ENCODE data around the gene FAM47E. TPM values are rescaled to one million over a fixed set of nuclear protein-coding genes. Genes with fewer than 3 reads are reported as not detected.

FAM47E gene
- total RNA-seq, 1 experiment from 2014 or later = 0.72 TPM

DNA sequence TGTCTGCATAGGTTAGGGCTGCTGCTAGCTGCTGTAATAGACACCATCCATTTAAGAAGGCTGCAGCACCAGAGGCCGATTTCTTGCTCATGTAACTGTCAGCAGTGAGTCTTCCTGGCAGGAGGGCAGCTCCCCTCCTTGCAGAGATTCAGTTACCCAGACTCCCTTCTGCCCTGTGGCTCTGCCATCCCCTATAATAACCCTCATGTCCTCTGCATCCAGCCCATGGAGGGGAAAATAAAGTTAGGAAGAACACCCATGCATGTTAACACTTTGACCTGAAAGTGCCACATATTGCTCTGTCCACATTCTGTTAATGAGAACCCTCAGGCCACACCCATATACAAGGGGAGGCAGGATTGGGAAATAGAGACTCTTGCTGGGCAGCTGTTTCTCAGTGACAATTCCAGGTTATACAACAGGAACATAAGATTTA is 60.4 kb downstream of the FAM47E start:
- H3K27ac ChIP-seq (ENCODE audit: low read length) = no peak overlapping the region
- H3K36me3 ChIP-seq (ENCODE audit: control insufficient read depth, insufficient read depth, low read length) = no peaks in the 10 kb centered on the region; the same call in 1 of the 2 replicates
- DNase-seq (ENCODE audit: low read depth, low spot score) (no peak), ATAC-seq (peak; percentile 52; the same call in 1 of the 2 replicates)
- ChIA-PET POLR2A (no interaction called here), CTCF (no interaction called here)
- TF ChIP-seq, protein P1, sequence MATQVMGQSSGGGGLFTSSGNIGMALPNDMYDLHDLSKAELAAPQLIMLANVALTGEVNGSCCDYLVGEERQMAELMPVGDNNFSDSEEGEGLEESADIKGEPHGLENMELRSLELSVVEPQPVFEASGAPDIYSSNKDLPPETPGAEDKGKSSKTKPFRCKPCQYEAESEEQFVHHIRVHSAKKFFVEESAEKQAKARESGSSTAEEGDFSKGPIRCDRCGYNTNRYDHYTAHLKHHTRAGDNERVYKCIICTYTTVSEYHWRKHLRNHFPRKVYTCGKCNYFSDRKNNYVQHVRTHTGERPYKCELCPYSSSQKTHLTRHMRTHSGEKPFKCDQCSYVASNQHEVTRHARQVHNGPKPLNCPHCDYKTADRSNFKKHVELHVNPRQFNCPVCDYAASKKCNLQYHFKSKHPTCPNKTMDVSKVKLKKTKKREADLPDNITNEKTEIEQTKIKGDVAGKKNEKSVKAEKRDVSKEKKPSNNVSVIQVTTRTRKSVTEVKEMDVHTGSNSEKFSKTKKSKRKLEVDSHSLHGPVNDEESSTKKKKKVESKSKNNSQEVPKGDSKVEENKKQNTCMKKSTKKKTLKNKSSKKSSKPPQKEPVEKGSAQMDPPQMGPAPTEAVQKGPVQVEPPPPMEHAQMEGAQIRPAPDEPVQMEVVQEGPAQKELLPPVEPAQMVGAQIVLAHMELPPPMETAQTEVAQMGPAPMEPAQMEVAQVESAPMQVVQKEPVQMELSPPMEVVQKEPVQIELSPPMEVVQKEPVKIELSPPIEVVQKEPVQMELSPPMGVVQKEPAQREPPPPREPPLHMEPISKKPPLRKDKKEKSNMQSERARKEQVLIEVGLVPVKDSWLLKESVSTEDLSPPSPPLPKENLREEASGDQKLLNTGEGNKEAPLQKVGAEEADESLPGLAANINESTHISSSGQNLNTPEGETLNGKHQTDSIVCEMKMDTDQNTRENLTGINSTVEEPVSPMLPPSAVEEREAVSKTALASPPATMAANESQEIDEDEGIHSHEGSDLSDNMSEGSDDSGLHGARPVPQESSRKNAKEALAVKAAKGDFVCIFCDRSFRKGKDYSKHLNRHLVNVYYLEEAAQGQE (IDR thresholded peaks at IDR 0.05; ENCODE audit: insufficient read depth in 1 of 2, low read depth in 2 of 2, low read length in 1 of 2) = no peak
- TF ChIP-seq POLR2AphosphoS5 (IDR thresholded peaks at IDR 0.05; ENCODE audit: low read depth, low read length) (no peak), TCF7L2 (IDR thresholded peaks at IDR 0.05; ENCODE audit: low read depth, low read length) (no peak), SIN3A (IDR thresholded peaks at IDR 0.05; ENCODE audit: borderline replicate concordance, insufficient read depth, low read depth, low read length) (no peak)
- TF ChIP-seq, protein P2, sequence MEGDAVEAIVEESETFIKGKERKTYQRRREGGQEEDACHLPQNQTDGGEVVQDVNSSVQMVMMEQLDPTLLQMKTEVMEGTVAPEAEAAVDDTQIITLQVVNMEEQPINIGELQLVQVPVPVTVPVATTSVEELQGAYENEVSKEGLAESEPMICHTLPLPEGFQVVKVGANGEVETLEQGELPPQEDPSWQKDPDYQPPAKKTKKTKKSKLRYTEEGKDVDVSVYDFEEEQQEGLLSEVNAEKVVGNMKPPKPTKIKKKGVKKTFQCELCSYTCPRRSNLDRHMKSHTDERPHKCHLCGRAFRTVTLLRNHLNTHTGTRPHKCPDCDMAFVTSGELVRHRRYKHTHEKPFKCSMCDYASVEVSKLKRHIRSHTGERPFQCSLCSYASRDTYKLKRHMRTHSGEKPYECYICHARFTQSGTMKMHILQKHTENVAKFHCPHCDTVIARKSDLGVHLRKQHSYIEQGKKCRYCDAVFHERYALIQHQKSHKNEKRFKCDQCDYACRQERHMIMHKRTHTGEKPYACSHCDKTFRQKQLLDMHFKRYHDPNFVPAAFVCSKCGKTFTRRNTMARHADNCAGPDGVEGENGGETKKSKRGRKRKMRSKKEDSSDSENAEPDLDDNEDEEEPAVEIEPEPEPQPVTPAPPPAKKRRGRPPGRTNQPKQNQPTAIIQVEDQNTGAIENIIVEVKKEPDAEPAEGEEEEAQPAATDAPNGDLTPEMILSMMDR (IDR thresholded peaks at IDR 0.05) = no peak
- no peaks in the 10 kb centered on the region; the same call in 1 of the 2 replicates for H3K4me1 ChIP-seq (ENCODE audit: control insufficient read depth, insufficient read depth, low read length)
- in situ Hi-C loops (cut with HindIII; ENCODE audit: low pct_unique_long_range_greater_than_20kb, low sequenced_read_pairs) = no loop called here
- intact Hi-C loops (cut with micrococcal nuclease; ENCODE audit: unreplicated experiment) = no loop called here
- H3K27me3 ChIP-seq (ENCODE audit: control insufficient read depth, insufficient read depth, low read length) = no peaks in the 10 kb centered on the region
- BruUV-seq (replicated peaks) = no TSS peak
- H3K9me3 ChIP-seq (ENCODE audit: control insufficient read depth, insufficient read depth, low read depth, low read length) = no peaks in the 10 kb centered on the region
- H3K4me3 ChIP-seq (ENCODE audit: low read depth in 2 of 2, low read length in 2 of 2) = no peak overlapping the region

DNA sequence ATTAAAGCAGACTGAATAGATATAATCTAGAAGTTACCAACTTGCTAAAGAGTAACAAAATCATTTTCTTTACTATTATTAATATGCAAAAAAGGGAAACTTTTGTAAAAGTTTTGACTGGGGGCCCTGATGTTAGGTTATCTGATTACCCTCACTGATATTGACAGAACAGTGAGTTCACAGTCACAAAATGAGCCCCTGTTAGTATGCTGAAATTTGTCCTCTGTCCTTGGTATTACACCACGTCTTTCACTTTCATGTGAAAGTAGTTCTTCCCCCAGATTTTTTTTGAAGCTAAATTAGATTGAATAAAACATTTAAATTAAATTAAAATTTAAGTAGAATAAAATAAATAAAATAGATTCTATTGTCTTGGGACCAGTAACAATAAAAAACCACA is 60.9 kb downstream of the FAM47E start:
- Histone ChIP-seq H3K36me3 (ENCODE audit: control insufficient read depth, insufficient read depth, low read length) (no peaks in the 10 kb centered on the region; the same call in 1 of the 2 replicates), H3K4me1 (ENCODE audit: control insufficient read depth, insufficient read depth, low read length) (no peaks in the 10 kb centered on the region; the same call in 1 of the 2 replicates), H3K9me3 (ENCODE audit: control insufficient read depth, insufficient read depth, low read depth, low read length) (no peaks in the 10 kb centered on the region), H3K4me3 (ENCODE audit: low read depth in 2 of 2, low read length in 2 of 2) (no peak overlapping the region), H3K27ac (ENCODE audit: low read length) (no peak overlapping the region), H3K27me3 (ENCODE audit: control insufficient read depth, insufficient read depth, low read length) (no peaks in the 10 kb centered on the region)
- intact Hi-C loops (cut with micrococcal nuclease; ENCODE audit: unreplicated experiment) (no loop called here), in situ Hi-C loops (cut with HindIII; ENCODE audit: low pct_unique_long_range_greater_than_20kb, low sequenced_read_pairs) (no loop called here)
- POLR2A ChIA-PET = no interaction called here
- TF ChIP-seq TCF7L2 (IDR thresholded peaks at IDR 0.05; ENCODE audit: low read depth, low read length) (no peak), SIN3A (IDR thresholded peaks at IDR 0.05; ENCODE audit: borderline replicate concordance, insufficient read depth, low read depth, low read length) (no peak)
- TF ChIP-seq, protein P1 (IDR thresholded peaks at IDR 0.05; ENCODE audit: insufficient read depth in 1 of 2, low read depth in 2 of 2, low read length in 1 of 2) = no peak
- TF ChIP-seq, protein P2 (IDR thresholded peaks at IDR 0.05) = no peak
- CTCF ChIA-PET = no interaction called here
- DNase-seq (ENCODE audit: low read depth, low spot score) (no peak), ATAC-seq (no peak)
- BruUV-seq (replicated peaks) = no TSS peak

All from Panc1 (cell line).